Midbrain (tissue), 1 donor: ENCODE results near the gene PHKG1.
"Not testable (repeated sequence)": the region's sequence is repeated elsewhere in the genome, so short reads cannot be mapped to it uniquely, and the experiment has no call there.

Source experiments
- DNase-seq: peaks from one replicate; lab custom pipeline; 2025; lab: John Stamatoyannopoulos, UW

Gene PHKG1

DNA sequence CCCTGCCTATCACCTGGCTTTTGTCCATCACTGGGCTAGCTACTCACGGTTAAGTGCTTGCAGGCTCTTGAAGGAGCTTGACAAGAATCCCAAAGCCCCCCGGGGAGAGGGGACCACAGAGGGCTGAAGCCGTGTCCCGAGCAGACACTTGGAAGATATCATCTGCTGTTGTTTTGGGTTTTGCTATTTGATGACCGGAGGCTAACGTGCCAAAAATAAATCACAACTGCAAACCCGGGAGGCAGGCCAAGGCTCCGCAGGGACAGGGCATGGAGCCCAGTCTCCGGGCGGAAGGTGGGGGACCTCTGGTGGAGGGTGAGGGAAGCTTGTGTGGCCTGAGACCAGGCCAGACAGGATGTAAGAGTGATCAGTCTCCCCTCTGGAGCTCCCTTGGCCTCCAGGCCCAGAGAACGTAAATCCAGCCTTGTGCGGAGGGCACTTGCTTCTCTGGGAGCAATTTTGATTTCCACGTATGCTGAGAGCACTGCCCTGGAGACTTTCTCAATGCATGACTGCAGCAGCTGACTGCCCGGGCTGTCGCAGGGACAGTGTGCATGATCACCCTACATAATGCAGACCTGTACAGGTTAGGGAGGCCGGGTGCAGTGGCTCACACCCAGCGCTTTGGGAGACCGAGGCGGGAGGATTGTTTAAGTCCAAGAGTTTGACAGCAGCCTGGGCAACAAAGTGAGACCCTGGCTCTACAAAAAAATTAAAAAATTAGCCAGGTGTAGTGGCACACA, at the start of gene PHKG1:
PHKG1 (minus strand) TSS at position 164 of the 743 bp plus-strand sequence. CDS start 4,011 bp downstream, outside the sequence.
- DNase-seq: peak; percentile 88

DNA sequence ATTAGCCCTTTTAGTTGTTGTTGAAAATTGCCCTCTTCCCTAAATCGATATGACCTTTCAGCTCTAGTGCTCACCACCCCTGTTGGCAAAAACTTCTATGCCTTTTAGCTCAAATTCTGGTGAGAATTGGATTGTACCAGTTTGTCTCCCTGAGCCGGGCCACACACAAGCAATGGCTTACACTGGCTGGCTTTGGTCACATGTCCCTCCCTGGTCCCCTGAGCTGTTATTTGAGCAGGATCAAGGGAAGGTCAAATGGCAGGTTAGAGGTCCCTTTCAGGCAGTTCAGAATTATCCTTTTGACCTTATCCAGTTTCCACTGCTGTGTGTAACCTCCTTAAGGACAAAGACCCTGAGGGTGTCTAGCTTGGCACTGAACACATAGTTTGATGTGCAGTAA, 38.3 kb upstream of the PHKG1 start:
- DNase-seq: not testable (repeated sequence)

DNA sequence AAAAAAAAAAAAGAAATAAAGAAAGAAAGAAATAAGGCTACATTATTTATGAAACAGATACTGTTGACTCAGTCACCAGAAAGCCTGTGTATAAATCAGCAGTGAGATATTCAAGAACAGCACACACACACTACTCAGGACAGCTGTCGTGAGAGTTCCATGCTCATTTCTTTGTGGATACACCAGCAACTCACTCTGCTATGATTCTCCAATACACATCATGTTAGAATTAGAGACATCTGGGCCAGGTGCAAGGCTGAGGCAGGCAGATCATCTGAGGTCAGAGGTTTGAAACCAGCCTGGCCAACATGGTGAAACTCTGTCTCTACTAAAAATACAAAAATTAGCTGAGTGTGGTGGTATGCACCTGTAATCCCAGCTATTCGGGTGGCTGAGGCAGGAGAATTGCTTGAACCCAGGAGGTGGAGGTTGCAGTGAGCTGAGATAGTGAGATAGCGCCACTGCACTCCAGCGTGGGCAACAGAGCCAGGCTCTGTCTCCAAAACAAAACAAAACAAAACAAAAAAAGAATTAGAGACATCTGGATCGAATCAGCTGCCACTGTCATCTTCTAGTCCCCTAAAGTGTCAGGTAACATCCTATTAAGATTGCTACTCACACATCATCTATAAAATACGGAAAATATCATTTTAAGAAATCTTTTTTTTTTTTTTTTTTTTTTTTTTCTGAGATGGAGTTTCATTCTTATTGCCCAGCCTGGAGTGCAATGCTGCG, 34.7 kb upstream of the PHKG1 start:
- DNase-seq: no peak

DNA sequence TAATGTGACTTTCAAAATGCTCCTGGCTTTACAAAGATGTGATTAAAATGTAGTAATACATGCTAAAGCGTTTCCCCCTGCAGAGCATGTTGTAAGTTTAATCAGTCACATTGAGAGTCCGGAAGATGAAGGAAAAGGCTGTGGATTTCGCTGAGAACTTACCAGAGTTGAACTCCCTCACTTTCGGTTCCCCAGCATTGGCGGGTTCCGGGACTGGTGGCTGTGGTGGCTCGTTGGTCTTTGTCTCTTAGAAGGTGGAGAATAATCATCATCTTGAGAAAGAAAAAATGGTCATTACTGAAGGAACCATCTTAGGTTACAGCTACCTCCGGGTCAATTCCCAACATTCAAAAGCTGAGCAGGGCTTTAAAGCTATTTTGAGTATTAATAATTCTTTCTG, 33.1 kb upstream of the PHKG1 start:
- DNase-seq: no peak

DNA sequence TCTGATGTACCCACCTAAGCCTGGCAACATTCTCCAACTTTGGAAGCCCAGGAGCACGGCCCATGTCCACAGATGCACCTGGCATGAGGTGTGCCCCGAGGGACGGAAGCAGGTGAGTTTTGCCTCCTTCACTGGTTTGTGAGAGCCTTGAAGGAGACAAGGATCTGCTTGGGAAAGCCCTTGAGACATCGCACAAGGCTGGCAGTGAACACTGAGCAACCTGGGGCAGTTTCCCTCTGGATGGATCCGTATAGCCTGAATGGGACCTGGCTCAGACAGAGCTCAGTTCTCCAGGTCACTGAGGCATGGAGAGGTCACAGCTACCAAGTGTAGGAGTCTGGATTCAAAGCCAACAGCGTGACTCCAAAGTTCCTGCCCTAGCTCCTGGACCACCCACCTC, 32.2 kb upstream of the PHKG1 start:
- DNase-seq: no peak

DNA sequence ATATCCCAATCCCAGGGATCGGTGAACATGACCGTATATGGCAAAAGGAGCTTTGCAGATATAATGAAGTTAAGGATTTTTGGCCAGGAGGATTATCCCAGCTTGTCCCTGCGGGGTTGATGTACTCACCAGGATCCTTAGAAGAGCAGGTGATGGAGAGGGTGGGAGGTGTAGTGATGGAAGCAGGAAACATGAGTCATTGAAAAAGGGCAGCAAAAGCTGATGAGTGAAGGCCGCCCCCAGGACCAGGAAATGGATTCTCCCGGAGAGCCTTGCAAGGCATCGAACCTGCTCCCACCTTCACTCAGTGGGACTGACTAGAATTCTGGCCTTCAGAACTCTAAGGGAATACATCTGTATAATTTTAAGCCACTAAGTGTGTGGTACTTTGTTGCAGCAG, 28.7 kb upstream of the PHKG1 start:
- DNase-seq: no peak

DNA sequence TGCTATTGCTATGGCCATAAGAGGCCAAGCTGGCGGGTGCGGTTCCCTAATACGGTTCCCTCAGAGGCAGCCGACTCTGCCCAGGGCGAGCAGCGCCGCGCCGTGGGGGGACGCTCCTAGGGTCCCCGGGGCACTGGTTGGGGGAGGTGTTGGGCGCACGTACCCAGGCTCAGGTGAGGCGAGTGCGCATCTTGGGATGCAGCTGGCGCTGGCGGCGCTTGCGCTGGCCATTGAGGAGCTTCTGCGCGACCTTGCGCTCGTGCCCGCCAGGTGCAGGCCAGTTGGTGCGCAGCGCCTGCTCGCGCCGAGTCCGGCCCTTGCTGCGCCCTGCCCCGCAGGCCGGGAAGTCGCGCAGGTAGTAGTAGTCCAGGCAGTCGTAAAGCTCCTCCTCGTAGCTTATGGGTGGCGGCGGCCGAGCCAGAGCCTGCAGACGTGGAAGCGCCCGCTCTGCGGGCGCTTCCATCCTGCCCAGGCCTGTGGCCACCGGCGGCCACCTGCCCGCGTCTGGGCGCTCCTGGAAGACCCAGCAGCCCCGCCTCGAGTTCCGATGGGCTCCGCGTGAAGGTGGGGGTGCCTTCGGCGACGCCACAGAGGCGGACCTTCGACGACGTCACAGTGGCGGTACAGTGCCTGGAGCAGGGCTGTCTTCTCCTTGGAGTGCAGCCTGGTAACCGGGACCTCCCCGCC, 23.2 kb upstream of the PHKG1 start, which contains the start of gene NUPR2:
NUPR2 (minus strand) TSS at position 566 of the 687 bp plus-strand sequence; CDS start at position 463, 103 bp downstream.
- no peak for DNase-seq

DNA sequence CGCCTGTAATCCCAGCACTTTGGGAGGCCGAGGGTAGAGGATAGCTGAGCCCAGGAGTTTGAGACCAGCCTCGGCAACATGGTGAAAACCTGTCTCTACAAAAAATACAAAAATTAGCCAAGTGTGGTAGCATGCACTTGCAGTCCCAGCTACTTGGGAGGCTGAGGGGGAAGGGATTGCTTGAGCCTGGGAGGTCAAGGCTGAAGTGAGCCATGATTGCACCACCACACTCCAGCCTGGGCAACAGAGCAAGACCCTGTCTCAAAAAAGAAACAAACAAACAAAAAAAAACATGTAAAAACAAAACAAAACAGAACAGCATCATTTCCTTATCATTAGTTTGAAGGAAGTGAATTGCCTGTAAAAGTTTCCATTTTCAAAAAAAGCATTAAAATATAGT, 19.5 kb upstream of the PHKG1 start:
- DNase-seq: not testable (repeated sequence)

DNA sequence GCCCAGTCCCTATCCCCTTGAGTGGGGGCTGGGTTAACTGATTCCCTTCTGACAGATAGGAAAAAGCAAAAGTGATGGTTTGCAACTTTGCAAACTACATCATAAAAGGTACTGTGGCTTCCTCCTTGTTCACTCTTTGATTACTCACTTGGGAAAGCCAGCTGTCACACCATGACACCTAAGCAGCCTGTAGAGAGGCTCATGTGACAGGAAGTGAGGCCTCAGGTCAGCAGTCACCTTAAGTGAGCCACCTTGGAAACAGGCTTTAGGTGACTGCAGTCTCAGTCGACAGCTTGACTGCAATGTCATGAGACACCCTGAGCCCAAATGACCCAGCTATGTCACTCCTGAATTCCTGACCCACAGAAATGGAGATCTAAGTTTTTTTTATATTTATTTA, 17.9 kb upstream of the PHKG1 start:
- no peak for DNase-seq

DNA sequence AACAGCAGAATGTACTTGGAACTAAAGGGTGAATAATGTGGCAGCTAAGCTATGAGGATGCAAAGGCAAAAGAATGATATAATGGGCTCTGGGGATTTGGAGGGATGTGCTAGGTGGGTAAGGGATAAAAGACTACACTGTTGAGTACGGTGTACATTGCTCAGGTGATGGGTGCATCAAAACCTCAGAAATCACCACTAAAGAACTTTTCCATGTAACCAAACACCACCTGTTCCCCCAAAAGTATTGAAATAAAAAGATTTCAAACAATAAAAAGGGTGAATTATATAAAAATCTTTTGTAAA, 15.2 kb upstream of the PHKG1 start:
- DNase-seq: no peak

DNA sequence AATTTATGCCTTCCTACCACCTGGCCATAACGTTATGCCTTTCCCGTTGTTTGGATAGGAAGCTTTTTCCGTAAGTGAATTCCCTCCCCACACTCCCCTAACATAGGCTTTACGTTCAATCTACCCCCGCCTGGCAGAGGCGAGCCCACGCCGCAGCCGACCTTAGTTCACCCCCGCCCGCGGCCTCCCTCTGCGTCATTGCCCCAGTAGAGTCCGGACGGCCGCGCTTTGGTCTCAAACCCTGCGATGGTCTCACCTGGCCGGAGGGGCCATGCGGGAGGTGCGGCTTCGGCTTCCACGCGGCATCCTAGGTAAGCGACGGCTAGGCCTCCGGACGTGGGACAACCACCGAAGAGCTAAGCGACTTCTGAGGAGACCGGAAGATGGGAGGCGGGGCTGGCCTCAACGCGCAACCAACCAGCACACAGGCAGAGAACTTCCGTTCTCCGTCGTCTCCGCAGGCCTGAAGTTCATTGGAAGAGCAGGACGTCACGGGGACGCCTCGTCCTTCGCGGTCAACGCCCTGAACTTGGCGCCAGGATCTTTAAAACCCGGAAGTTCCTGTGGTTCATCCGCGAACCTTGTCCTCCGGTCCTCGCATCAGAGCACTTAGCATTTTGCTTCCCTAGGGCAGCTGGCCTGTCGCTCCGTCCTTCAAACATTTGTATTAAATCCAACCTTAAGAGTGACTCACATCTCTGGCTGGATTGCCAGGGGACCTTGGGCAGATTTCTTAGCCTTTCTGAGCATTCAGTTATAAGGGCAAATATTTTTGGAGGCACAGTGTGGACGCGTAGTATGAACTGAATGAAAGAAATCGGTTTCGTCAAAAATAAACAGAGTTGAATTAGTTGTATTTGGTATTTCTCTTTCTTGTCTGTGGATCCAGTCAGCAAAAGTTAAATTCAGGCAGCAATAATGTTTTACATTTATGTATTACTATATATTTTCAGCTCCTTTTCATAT, 13.6 kb upstream of the PHKG1 start, which contains the start of gene CHCHD2:
CHCHD2 (minus strand) TSS at position 369 of the 966 bp plus-strand sequence; CDS start at position 306, 63 bp downstream.
- peak; percentile 97 for DNase-seq

DNA sequence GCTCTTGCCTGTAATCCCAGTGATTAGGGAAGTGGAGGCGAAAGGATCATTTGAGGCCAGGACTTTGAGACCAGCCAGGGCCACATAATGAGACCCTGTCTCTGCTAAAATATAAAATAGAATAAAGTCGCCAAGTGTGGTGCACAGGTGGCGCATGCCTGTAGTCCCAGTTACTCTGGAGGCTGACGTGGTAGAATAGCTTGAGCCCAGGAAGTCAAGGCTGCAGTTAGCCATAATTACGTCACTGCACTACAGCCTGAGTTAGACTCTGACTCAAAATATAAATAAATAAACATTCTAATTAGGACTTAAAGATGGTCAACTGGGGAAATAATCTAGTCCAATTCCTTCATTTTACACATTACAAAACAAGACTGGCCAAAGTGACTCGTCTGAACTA, 12.8 kb upstream of the PHKG1 start:
- no peak for DNase-seq

DNA sequence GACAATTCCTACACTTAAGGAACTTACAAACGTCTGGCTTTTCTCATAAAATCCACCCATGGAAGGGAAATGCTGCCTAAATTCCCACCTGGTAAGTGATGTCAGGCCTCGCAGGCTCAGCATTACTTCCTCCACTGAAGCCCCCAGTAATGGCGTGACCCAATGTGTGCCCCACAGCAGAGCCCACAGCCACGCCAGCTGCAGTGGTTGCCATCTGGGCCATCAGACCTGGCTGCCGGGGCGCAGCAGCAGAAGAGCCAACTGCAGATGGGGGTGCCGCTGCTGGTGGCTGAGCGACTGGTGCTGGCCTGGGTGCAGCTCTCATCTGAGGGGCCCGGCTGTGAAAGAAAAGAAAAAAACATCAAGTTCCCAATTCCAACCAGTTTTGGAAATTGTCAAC, 11.4 kb upstream of the PHKG1 start:
- DNase-seq: not testable (repeated sequence)

DNA sequence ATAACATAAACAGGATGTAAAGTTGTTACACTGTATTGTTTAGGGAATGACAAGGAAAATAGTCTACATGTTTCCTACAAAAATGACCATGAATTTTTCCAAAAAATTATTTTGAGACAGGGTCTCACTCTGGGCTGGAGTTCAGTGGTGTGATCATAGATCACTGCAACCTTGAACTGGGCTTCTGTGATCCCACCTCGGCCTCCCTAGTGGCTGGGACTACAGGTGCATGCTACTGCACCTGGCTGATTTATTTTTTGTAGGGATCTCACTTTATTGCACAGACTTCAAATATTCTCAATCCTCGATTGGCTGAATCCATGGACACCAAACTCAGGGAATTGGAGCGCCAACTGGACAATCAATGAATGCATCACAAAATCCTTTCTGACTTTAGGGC, 6.9 kb upstream of the PHKG1 start:
- DNase-seq: no peak

DNA sequence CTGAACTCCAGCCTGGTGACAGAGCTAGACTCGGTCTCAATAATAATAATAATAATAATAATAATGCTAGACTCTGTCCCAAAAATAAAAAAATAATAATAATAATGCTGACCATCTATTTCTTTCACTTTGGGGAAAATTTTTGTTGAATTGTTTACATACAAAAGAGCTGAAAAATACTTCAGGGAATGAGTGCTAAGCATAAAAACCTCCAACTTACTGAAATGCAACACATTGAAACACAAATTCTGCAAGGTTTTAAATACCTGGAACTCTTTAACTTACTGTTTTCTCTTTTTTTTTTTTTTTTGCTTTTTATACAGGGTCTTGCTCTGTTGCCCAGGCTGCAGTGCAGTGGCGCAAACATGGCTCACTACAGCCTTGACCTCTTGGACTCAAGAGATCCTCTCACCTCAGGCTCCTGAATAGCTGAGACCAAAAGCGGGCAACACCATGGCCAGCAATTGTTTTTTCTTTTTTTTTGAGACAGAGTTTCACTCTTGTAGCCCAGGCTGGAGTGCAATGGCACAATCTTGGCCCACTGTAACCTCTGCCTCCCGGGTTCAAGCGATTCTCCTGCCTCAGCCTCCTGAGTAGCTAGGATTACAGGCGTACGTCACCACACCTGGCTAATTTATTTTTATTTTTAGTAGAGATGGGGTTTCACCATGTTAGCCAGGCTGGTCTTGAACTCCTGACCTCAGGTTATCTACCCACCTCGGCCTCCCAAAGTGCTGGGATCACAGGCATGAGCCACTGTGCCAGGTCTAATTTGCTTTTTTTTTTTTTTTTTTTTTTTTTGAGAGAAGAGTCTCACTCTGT, 5.6 kb upstream of the PHKG1 start:
- DNase-seq: not testable (repeated sequence)

DNA sequence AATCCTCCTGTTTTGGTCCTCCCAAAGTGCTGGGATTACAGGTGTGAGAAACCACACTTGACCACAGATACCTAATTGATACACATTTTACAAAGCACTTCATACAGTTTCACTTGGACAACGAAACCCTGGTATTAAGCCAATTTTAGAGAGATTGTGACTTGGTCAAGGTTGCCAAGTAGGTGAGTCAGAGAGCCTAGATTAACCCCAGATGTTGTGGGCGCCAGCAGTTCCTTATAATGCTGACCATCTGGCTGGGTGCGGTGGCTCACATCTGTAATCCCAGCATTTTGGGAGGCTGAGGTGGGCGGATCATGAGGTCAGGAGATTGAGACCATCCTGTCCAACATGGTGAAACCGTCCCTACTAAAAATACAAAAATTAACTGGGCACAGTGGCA, 4.9 kb upstream of the PHKG1 start:
- DNase-seq: no peak

DNA sequence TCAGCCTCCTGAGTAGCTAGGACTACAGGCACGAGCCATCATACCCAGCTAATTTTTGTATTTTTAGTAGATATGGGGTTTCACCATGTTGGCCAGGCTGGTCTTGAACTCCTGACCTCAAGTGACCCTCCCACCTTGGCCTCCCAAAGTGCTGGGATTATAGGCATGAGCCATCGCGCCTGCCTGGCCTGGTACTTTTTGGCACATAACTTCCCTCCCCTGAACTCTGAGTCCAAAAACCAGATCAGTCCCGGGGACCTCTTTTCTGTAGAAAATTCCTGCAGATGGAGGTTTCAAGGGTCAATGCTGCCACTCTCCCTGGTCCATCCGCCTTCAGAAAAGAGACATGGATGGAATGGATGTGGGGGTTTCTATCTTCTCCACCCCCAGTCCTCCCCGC, 364 bp downstream of the PHKG1 start:
- not testable (repeated sequence) for DNase-seq

DNA sequence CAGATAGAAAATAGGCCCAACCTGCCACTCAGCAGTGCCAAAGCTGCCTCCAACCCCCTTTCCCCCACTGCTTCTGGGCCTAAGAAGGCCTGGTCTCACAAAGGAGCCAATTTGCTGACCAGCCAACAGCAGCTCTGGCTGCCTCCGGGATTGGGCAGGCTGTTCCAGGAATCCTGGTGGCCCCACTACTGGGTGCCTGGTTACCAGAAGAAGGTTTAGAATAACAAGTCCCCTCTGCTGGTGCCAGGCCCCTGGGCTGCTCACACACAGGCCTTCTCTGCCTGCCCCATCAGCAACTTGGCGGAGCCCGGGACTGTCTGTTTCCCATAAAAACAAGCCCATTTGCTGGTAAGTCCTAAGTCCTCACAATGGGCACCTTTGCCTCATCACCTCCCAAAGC, 1.2 kb downstream of the PHKG1 start:
- DNase-seq: peak; percentile 74

DNA sequence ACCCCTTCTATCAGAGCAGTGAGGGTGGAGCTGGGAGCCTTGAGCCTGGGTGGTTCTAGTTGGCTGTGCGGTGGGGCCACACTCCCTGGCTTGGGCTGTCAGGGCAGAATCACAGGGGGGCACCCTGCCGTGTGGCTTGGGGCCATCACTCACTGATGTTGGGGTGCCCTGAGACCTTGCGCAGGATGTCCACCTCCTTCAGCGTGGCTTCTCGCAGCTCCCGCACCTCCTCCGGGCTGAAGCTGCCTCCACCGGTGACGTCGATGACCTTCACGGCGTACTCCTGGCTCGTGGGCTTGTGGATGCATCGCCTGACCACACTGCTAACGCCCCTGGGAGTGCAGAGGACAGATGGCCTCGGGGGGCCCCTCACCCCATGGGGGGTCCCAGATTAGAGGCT, 5.3 kb downstream of the PHKG1 start:
- DNase-seq: no peak

DNA sequence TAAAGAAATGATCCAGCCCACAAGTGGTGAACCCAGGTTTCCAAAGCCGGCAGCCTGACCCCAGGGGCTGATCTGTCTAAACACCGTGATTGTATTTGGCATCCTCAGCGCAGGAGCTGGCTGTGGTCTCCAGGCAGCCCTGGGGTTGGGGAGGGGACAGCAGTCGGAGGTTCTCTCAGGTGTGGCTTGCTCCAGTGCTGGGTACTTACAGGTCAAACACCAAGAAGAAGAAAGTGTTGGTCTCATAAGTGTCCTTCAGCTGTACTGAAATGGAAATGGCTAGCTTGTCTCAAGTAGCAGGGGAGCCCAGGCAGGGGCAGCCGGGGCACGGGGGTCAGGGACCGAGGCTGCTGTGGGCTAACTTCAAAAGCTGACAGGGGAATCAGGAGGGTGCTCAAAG, 6.0 kb downstream of the PHKG1 start:
- DNase-seq: no peak
